Tongue (tissue), 2 donors: ENCODE measurements around the gene SOAT2. TPM values are rescaled to one million over a fixed set of nuclear protein-coding genes. Genes with fewer than 3 reads are reported as not detected.
"Not testable (repeated sequence)": the region's sequence is repeated elsewhere in the genome, so short reads cannot be mapped to it uniquely, and the experiment has no call there.

Source experiments
- DNase-seq: peaks from one replicate; pipeline ENCODE4 v3.0.0-alpha.2; 2015
- total RNA-seq: library from RNA; depleted of rRNA; stranded (reverse); fragments of >200 nt; gene quantifications from one replicate; pipeline ENCODE4 v1.2.3, GENCODE V29; 2014

The SOAT2 gene
- total RNA-seq, 1 donor from 2014 or later: not detected

DNA sequence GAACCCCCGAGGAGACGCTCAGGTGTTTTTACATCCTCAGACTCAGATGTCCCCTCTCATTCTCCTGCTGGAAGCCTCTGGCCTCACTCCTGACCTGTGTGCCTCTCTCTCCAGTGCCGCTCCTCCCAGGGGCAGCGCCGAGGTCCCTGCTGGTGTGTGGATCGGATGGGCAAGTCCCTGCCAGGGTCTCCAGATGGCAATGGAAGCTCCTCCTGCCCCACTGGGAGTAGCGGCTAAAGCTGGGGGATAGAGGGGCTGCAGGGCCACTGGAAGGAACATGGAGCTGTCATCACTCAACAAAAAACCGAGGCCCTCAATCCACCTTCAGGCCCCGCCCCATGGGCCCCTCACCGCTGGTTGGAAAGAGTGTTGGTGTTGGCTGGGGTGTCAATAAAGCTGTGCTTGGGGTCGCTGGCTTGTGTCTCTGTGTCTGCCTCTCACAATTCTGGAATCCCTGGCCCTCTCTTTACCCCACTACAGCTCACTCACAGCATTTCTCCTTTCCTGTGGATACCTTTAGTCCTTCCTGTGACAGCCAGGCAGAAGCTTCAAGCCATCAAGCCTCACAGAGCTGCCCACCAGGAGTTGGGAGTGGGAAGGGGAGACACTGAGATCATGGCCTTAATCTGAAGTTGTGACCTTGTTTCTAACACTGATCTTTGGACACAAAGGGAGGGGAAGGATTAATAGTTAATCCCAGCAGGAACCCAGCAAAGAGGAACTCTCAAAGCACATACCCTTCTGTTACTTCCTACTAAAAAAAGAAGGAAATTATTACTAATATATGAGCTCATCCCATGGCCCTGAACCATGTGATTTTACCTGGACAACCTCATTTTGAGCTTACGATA is 1.1 kb upstream of the SOAT2 start:
- no peak for DNase-seq

- DNase-seq: no peak
Observed at GRCh38 chr12:53103860-53104305, 597 bp downstream of the SOAT2 start.

GRCh38 chr12:53105256-53105655 is 2.0 kb downstream of the SOAT2 start:
- no peak for DNase-seq

DNA sequence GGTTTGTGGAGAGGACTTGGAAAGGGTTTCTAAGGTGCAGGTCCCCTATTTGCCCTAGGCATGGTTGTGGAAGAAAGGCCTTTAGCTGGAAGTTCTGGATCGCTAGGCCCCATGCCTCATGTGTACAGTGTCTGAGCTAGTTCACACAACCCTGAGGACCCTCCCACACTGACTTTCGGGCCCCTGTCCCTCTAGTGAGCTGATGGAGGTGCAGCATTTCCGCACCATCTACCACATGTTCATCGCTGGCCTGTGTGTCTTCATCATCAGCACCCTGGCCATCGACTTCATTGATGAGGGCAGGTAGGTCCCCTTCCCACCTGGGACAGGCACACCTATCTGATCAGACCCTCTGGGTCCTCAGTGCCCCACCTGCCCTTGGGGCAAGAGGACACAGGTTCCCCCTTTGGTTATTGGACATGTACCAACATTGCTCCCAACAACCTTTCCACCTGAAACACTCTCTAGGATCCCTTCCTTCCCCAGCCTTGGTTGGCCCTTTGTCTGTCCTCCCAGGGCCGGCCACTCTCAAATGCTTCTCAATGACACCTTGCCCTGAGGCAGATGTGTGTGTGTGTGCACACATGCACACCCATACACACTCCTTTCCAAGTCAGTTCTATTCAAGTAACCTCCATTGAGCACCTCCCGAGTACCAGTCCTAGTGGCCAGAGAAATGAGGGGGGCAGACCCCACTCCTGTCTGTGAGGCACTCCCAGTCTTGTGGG is 2.6 kb downstream of the SOAT2 start:
- no peak for DNase-seq

DNA sequence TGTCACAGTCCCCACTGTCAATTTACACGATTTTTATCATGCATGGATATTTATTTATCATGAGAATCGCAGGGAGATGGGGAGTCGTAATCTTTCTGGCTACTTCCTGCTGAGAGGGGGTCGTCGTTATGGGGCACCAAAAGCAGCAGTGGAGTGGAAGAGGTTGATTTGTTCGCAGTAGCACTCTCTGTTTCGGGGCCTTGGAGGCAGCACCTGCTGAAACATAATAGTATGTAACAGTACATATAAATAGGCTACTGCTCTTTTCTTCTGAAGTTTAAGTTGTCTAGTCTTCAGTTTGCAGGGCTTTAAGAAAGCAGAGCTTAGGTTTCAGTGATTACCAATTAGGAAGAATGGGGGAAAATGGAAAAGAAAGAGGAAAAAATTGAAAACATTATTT is 3.8 kb downstream of the SOAT2 start:
- DNase-seq: peak; percentile 22

- DNase-seq: not testable (repeated sequence)
Observed at GRCh38 chr12:53112431-53112830, 9.1 kb downstream of the SOAT2 start.

DNA sequence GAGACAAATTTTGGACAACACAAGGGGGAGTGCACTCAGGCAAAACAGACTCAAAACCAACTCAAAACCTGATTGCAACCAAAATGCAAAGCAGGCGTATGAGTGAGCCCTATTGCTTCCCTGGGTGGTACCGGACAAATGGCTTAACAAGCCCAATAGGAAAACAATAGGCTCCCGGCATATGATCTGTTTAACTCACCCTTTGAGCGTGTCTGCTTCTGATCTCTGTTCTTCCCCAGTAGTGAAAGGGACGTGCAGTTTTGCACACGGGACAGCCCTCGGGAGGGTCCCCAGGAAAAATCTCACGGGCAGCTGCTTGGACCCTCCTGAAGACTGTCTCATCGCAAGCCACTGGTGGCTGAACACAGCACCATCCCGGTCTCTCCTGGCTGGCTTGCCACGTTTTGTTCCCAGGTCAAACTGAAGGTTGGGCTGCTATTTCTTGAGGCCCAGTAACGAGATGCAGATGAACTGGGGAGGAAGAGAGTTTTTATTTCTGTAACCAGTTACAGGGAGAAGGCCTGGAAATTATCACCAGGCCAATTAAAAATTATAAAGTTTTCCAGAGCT is 9.9 kb downstream of the SOAT2 start:
- no peak for DNase-seq

GRCh38 chr12:53113951-53114350 is 10.7 kb downstream of the SOAT2 start:
- DNase-seq: no peak

DNA sequence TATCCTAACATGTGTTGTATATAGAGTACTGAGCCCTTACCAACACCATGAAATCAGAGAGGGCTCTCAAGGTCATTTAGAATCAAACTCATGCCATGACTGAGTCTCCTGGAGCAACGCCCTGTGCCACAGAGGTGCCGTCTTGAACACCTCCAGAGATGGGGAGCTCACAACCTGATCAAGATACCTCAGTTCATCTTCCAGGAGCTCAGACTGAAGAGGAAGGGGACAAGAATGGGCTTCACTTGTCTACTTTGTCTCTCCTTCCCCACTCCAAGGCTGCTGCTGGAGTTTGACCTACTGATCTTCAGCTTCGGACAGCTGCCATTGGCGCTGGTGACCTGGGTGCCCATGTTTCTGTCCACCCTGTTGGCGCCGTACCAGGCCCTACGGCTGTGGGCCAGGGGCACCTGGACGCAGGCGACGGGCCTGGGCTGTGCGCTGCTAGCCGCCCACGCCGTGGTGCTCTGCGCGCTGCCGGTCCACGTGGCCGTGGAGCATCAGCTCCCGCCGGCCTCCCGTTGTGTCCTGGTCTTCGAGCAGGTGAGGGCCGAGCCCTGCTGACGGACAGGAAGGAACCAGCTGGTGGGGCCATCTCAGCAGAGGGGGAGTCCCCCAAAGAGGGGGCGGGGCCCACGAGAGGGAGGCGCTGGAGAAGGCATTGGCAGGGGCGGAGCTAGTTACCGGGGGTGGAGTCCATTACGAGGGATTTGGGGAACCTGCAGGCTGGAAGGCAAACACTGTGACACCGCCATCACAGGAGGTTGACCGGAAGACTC is 12.0 kb downstream of the SOAT2 start:
- peak; percentile 32 for DNase-seq

DNA sequence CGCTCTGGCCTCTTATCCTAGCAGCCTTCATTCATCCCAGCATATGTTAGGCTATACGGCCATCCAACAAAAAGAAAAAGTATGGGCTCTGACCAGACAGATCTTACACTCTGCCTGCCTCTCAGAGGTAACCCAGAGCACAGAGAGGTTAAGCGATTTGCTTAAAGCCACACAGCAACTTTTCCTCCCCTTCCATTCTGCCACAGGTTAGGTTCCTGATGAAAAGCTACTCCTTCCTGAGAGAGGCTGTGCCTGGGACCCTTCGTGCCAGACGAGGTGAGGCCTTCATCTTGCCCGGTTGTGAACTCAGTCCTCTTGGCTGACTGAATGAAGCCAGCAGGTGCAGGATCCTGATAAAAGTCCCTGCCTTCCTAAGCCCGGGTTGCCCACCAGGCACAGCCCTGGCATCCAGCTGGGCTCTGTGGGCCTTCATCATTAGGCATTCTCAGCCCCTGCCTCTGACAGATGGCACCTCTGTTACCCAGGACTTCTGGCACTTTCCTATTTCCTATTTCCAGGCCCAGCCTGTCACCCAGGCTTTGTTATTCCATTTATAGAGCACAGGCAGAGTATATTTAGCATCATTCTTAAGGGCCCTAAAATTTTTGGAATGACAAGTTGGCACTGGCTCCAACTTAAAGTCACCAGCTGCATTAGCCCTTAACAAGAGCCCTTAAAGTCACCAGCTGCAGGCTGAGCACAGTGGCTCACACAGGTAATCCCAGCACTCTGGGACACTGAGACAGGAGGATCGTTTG is 12.8 kb downstream of the SOAT2 start:
- peak; percentile 79 for DNase-seq

- DNase-seq: no peak
Observed at GRCh38 chr12:53118751-53119300, 15.5 kb downstream of the SOAT2 start.

DNA sequence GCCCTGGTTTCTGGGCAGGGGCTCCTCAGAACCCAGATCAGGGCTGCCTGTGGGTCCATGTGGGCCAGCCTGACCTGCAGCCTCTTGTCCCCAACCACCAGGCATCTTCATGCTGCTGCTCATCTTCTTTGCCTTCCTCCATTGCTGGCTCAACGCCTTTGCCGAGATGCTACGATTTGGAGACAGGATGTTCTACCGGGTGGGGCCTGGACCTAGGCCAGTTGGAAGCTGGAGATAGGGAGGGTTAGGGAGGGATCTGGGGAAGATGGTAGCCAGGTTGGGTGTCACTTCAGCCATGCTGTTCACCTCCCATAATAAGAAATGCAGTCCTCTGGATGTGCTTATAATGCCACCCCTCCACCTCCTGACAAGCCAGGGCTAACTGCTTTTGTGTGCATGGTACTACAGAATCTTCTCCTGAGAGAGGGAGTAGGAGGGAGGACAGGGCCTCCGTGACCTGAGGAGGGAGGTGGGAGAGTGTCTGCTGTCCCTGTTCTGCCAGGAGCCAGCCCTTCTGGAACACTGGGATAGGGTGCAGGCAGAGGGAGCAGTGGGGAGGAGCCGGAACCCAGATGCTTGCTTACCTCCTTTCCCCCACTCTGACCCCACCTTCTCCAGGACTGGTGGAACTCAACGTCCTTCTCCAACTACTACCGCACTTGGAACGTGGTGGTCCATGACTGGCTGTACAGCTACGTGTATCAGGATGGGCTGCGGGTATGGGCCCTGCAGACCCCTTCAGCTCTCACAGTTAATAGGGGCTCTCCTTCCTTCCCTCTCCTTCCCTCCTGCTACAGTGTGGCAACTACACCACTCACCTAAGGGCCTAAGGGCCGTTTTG is 17.6 kb downstream of the SOAT2 start:
- DNase-seq: no peak

DNA sequence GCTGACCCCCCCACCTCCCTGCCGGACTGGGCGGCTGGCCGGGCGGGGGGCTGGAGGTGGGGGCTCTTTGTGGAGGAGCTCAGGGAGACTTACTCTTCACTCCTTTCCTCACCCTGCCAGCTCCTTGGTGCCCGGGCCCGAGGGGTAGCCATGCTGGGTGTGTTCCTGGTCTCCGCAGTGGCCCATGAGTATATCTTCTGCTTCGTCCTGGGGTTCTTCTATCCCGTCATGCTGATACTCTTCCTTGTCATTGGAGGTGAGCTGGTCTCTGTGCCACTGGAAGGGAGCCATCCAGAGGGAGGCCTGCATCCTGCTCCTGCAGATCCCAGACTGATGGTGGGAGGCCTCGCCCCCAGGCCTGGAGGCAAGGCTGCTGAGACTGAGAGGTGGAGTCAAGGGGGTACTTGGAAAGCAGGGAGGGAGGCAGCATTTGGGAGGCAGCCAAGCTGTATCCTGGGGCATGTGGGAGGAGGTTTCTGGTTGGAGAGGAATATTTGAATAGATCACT is 19.7 kb downstream of the SOAT2 start:
- DNase-seq: no peak

DNA sequence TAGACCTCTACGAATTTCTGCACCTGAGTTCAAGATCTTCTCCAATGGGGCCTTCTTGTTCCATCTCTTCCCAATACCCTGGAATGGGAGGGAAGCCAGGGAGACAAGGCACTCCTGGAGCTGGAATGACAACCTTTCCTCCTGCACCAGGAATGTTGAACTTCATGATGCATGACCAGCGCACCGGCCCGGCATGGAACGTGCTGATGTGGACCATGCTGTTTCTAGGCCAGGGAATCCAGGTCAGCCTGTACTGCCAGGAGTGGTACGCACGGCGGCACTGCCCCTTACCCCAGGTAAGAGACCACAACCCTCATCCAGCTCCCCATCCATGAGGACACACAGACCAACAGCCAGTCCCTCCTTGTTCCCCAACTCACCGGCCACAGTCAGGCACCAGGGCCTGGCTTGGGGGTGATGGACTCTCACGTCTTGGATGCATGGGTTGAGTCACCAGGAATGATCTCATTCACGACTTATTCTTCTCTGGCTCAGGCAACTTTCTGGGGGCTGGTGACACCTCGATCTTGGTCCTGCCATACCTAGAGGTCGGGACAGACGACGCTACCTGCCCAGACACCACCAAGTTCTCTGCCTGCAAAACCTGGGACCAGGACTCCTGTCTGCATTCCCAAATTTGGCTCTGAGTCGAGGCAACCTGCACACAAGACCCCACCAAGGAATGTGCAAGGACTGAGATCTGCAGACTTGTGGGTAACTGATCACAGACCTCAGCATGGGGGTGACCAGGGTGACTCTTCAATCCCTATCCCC is 20.5 kb downstream of the SOAT2 start:
- DNase-seq: no peak

DNA sequence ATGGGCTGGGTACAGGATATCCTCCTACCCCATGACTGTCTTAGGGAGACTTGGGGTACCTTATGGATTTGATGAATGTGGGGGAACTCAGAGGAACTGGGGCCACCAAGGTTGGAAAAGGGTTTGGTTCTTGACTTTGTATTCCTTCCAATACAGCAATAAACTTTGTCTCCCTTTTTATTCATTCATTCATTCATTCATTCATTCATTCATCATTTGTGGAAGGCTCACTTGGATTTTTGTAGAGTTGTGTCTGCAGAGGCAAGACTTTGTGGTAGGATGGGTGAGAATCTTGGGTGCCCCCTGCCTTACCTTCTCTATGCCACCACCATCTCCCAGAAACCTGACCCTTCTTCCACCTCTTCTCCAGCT is 21.1 kb downstream of the SOAT2 start:
- DNase-seq: no peak

- DNase-seq: no peak
Observed at GRCh38 chr12:53127169-53127568, 23.9 kb downstream of the SOAT2 start.

- no peak for DNase-seq
Observed at GRCh38 chr12:53128780-53129569, 25.7 kb downstream of the SOAT2 start.

GRCh38 chr12:53131844-53132243 is 28.6 kb downstream of the SOAT2 start:
- DNase-seq: no peak

- no peak for DNase-seq
Observed at GRCh38 chr12:53133722-53134121, 30.4 kb downstream of the SOAT2 start.
